HG03064 (cell line): ENCODE measurements around the gene GLE1.
"Not testable (repeated sequence)": the region's sequence is repeated elsewhere in the genome, so short reads cannot be mapped to it uniquely, and the experiment has no call there.

ENCODE experiments used
- ATAC-seq: cut with Tn5 transposase; IDR thresholded peaks from one replicate; pipeline ENCODE4 v1.9.1; 2021; ENCODE audit warnings: low read depth; ENCODE audit not compliant: unreplicated experiment

GLE1 gene

GRCh38 chr9:128550770-128551656 lies 46.5 kb downstream of the GLE1 start:
- no peak for ATAC-seq

- no peak for ATAC-seq
These were observed 47.2 kb downstream of the GLE1 start for GRCh38 chr9:128551657-128552152.

GRCh38 chr9:128552153-128552743 lies 47.7 kb downstream of the GLE1 start, which contains the start of gene SPTAN1:
SPTAN1 (plus strand) TSS chr9:128552587; CDS start chr9:128566741, 14,154 bp downstream.
- ATAC-seq = peak; percentile 66

GRCh38 chr9:128552744-128553440 lies 48.4 kb downstream of the GLE1 start:
- ATAC-seq = peak; percentile 38

GRCh38 chr9:128553728-128554127 lies 49.2 kb downstream of the GLE1 start:
- ATAC-seq = no peak

GRCh38 chr9:128554155-128554862 lies 49.8 kb downstream of the GLE1 start:
- no peak for ATAC-seq

GRCh38 chr9:128555180-128555721 lies 50.7 kb downstream of the GLE1 start:
- ATAC-seq = no peak

GRCh38 chr9:128556276-128556675 lies 51.8 kb downstream of the GLE1 start:
- ATAC-seq = no peak

GRCh38 chr9:128556926-128557634 lies 52.6 kb downstream of the GLE1 start:
- no peak for ATAC-seq

- peak; percentile 66 for ATAC-seq
These were observed 54.2 kb downstream of the GLE1 start for GRCh38 chr9:128558431-128559310.

- no peak for ATAC-seq
These were observed 61.1 kb downstream of the GLE1 start for GRCh38 chr9:128565578-128565977.

- ATAC-seq = no peak
These were observed 64.1 kb downstream of the GLE1 start for GRCh38 chr9:128568470-128569078.

GRCh38 chr9:128575469-128575868 lies 71.0 kb downstream of the GLE1 start:
- no peak for ATAC-seq

GRCh38 chr9:128575916-128576315 lies 71.4 kb downstream of the GLE1 start:
- ATAC-seq = no peak

- no peak for ATAC-seq
These were observed 72.7 kb downstream of the GLE1 start for GRCh38 chr9:128577206-128577605.

- no peak for ATAC-seq
These were observed 74.7 kb downstream of the GLE1 start for GRCh38 chr9:128579194-128579593.

GRCh38 chr9:128580731-128581130 lies 76.2 kb downstream of the GLE1 start:
- no peak for ATAC-seq

- not testable (repeated sequence) for ATAC-seq
These were observed 80.6 kb downstream of the GLE1 start for GRCh38 chr9:128585155-128585554.
